ENCODE data around the gene SFMBT1.

Gene SFMBT1

DNA sequence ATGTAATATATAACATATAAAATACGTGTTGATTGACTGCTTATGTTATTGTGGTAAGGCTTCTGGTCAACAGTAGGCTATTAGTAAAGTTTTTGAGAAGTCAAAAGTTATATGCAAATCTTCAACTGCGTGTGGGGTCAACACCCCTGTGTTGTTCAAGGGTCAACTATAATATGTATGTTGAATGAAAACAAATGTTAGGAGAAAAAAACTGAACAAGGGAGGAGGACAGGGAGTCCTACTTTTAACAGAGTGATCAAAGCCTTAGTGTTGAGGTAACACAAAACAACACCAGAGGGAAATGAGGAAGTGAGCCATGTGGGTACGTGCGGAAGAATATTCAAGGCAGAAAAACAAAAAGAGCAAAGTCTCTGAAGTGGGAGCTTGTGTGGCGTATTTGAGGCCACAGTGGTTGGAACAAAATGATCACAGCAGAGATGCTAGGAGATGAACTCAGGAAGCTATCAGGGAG, 62.5 kb downstream of the SFMBT1 start:
- no peak for TF ChIP-seq Cebpa-rat (IDR thresholded peaks at IDR 0.05)
- H3K36me3 ChIP-seq = peaks cover 0 to 11% (median 0%) of the 10 kb centered on the region in 11 experiments; a peak in 3 of 22 replicates
- peak overlapping the region; percentile 56 to 95 (median 72) for H3K4me2 ChIP-seq
- peaks cover 16 to 24% (median 19%) of the 10 kb centered on the region in 11 experiments for H3K9me3 ChIP-seq (replicated peaks in 1 of 11)
- H3K4me3 ChIP-seq = peak overlapping the region in 1 of 10 experiments; percentile 19; a peak in 1 of 20 replicates
- peaks cover 35 to 58% (median 49%) of the 10 kb centered on the region in 10 experiments for H3K4me1 ChIP-seq
- H3K27me3 ChIP-seq = peaks cover 0 to 31% (median 9%) of the 10 kb centered on the region in 11 experiments; a peak in 11 of 22 replicates
- peaks cover 0 to 74% (median 34%) of the 10 kb centered on the region in 11 experiments; a peak in 16 of 22 replicates for H4K20me1 ChIP-seq
- H3K27ac ChIP-seq = peak overlapping the region in 8 of 11 experiments; percentile 18 to 75 (median 42); a peak in 10 of 22 replicates
- H3K9ac ChIP-seq = peak overlapping the region in 3 of 11 experiments; percentile 2 to 38 (median 33); a peak in 4 of 22 replicates

GRCh38 chr3:52982839-52983238, 63.0 kb downstream of the SFMBT1 start:
- Histone ChIP-seq H3K4me2 (peak overlapping the region in 10 of 11 experiments; percentile 56 to 95 (median 72); a peak in 16 of 22 replicates), H3K9ac (no peak overlapping the region; a peak in 1 of 22 replicates), H3K4me1 (peaks cover 30 to 53% (median 45%) of the 10 kb centered on the region in 10 experiments), H3K36me3 (peaks cover 0 to 11% (median 0%) of the 10 kb centered on the region in 11 experiments; a peak in 3 of 22 replicates), H4K20me1 (peaks cover 0 to 76% (median 29%) of the 10 kb centered on the region in 11 experiments; a peak in 15 of 22 replicates), H3K27me3 (peaks cover 0 to 30% (median 9%) of the 10 kb centered on the region in 11 experiments; a peak in 9 of 22 replicates), H3K27ac (peak overlapping the region in 4 of 11 experiments; percentile 55 to 75 (median 62); a peak in 5 of 22 replicates), H3K9me3 (replicated peaks in 1 of 11) (peaks cover 16 to 24% (median 19%) of the 10 kb centered on the region in 11 experiments), H3K4me3 (no peak overlapping the region)
- TF ChIP-seq Cebpa-rat (IDR thresholded peaks at IDR 0.05) = no peak

- peaks cover 0 to 21% (median 0%) of the 10 kb centered on the region in 11 experiments; a peak in 8 of 22 replicates for H3K27me3 ChIP-seq
- H3K4me1 ChIP-seq = peaks cover 11 to 22% (median 17%) of the 10 kb centered on the region in 10 experiments
- TF ChIP-seq Cebpa-rat (IDR thresholded peaks at IDR 0.05) = no peak
- no peak overlapping the region for H3K27ac ChIP-seq
- no peak overlapping the region for H3K4me3 ChIP-seq
- peaks cover 16 to 24% (median 19%) of the 10 kb centered on the region in 11 experiments for H3K9me3 ChIP-seq (replicated peaks in 1 of 11)
- peaks cover 0 to 66% (median 7%) of the 10 kb centered on the region in 11 experiments; a peak in 10 of 22 replicates for H4K20me1 ChIP-seq
- H3K4me2 ChIP-seq = no peak overlapping the region
- peaks cover 0 to 11% (median 0%) of the 10 kb centered on the region in 11 experiments; a peak in 3 of 22 replicates for H3K36me3 ChIP-seq
- H3K9ac ChIP-seq = no peak overlapping the region
These were observed 66.5 kb downstream of the SFMBT1 start for GRCh38 chr3:52979190-52979983.

- Histone ChIP-seq H3K4me2 (no peak overlapping the region), H3K4me3 (no peak overlapping the region), H3K27ac (no peak overlapping the region), H4K20me1 (peaks cover 0 to 62% (median 0%) of the 10 kb centered on the region in 11 experiments; a peak in 7 of 22 replicates), H3K36me3 (peaks cover 0 to 11% (median 0%) of the 10 kb centered on the region in 11 experiments; a peak in 3 of 22 replicates), H3K9ac (no peak overlapping the region), H3K9me3 (replicated peaks in 1 of 11) (peaks cover 16 to 24% (median 19%) of the 10 kb centered on the region in 11 experiments), H3K4me1 (peaks cover 1 to 11% (median 5%) of the 10 kb centered on the region in 10 experiments; a peak in 16 of 20 replicates), H3K27me3 (peaks cover 0 to 21% (median 0%) of the 10 kb centered on the region in 11 experiments; a peak in 8 of 22 replicates)
- no peak for TF ChIP-seq Cebpa-rat (IDR thresholded peaks at IDR 0.05)
These were observed 67.6 kb downstream of the SFMBT1 start for GRCh38 chr3:52978109-52978754.

- Histone ChIP-seq H3K9ac (no peak overlapping the region), H4K20me1 (peaks cover 0 to 62% (median 0%) of the 10 kb centered on the region in 11 experiments; a peak in 9 of 22 replicates), H3K4me1 (no peaks in the 10 kb centered on the region), H3K4me2 (no peak overlapping the region), H3K27me3 (no peaks in the 10 kb centered on the region), H3K9me3 (replicated peaks in 1 of 11) (no peaks in the 10 kb centered on the region), H3K27ac (no peak overlapping the region), H3K4me3 (no peak overlapping the region), H3K36me3 (peaks cover 0 to 13% (median 5%) of the 10 kb centered on the region in 11 experiments; a peak in 8 of 22 replicates)
- no peak for TF ChIP-seq Cebpa-rat (IDR thresholded peaks at IDR 0.05)
These were observed 72.1 kb downstream of the SFMBT1 start for GRCh38 chr3:52973806-52974205.

- Histone ChIP-seq H4K20me1 (peaks cover 0 to 47% (median 0%) of the 10 kb centered on the region in 11 experiments; a peak in 9 of 22 replicates), H3K9ac (no peak overlapping the region), H3K4me1 (no peaks in the 10 kb centered on the region), H3K9me3 (replicated peaks in 1 of 11) (no peaks in the 10 kb centered on the region), H3K4me3 (no peak overlapping the region), H3K4me2 (no peak overlapping the region), H3K27ac (no peak overlapping the region), H3K27me3 (no peaks in the 10 kb centered on the region), H3K36me3 (peaks cover 0 to 31% (median 17%) of the 10 kb centered on the region in 11 experiments; a peak in 10 of 22 replicates)
- no peak for TF ChIP-seq Cebpa-rat (IDR thresholded peaks at IDR 0.05)
These were observed 74.0 kb downstream of the SFMBT1 start for GRCh38 chr3:52971895-52972294.

- Histone ChIP-seq H3K4me3 (no peak overlapping the region), H3K27ac (no peak overlapping the region), H3K36me3 (peaks cover 4 to 56% (median 27%) of the 10 kb centered on the region in 11 experiments; a peak in 17 of 22 replicates), H3K9me3 (replicated peaks in 1 of 11) (peaks cover 0 to 3% (median 0%) of the 10 kb centered on the region in 11 experiments; a peak in 2 of 22 replicates), H3K27me3 (no peaks in the 10 kb centered on the region), H3K4me2 (no peak overlapping the region), H3K4me1 (no peaks in the 10 kb centered on the region), H4K20me1 (peaks cover 0 to 23% (median 0%) of the 10 kb centered on the region in 11 experiments; a peak in 7 of 22 replicates), H3K9ac (no peak overlapping the region)
- TF ChIP-seq Cebpa-rat (IDR thresholded peaks at IDR 0.05) = no peak
These were observed 78.5 kb downstream of the SFMBT1 start for GRCh38 chr3:52967398-52967797.

DNA sequence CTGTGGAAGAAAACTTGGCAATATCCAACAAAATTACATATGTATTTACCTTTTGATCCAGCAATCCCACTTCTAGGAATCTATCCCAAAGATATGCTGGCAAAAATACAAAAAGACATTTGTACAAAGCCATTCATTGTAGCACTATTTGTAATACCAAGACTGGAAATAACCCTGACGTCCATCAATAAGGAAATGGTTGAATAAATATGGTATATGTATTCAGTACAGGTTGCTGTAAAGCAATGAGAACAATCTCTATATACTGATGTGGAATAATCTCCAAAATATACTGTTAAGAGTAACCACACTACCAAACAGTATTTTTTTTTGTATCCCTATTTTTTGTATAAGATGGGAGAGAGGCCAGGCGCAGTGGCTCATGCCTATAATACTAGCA, 83.7 kb downstream of the SFMBT1 start:
- no peak overlapping the region for H3K27ac ChIP-seq
- H3K4me1 ChIP-seq = no peaks in the 10 kb centered on the region
- no peaks in the 10 kb centered on the region; a peak in 1 of 22 replicates for H4K20me1 ChIP-seq
- no peak overlapping the region for H3K4me3 ChIP-seq
- no peaks in the 10 kb centered on the region for H3K27me3 ChIP-seq
- peaks cover 0 to 48% (median 24%) of the 10 kb centered on the region in 11 experiments; a peak in 15 of 22 replicates for H3K36me3 ChIP-seq
- peaks cover 0 to 8% (median 0%) of the 10 kb centered on the region in 11 experiments; a peak in 5 of 22 replicates for H3K9me3 ChIP-seq (replicated peaks in 1 of 11)
- no peak for TF ChIP-seq Cebpa-rat (IDR thresholded peaks at IDR 0.05)
- no peak overlapping the region for H3K9ac ChIP-seq
- no peak overlapping the region for H3K4me2 ChIP-seq
